ENCODE measurements around the gene ZNF684.
A peak's percentile ranks its signal among the peaks of the same experiment; 100 is the strongest.

The ZNF684 gene

GRCh38 chr1:40575336-40575735 is 43.9 kb downstream of the ZNF684 start:
- DNase-seq, result peak; percentile 14

GRCh38 chr1:40582116-40582515 is 50.7 kb downstream of the ZNF684 start:
- DNase-seq, result no peak

GRCh38 chr1:40583980-40584379 is 52.5 kb downstream of the ZNF684 start:
- no peak for DNase-seq

GRCh38 chr1:40588586-40588985 is 57.1 kb downstream of the ZNF684 start:
- no peak for DNase-seq

- DNase-seq, result peak; percentile 28
Observed at GRCh38 chr1:40592107-40592803, 60.8 kb downstream of the ZNF684 start.

GRCh38 chr1:40593449-40594186 is 62.2 kb downstream of the ZNF684 start:
- no peak for DNase-seq

GRCh38 chr1:40594187-40594531 is 62.7 kb downstream of the ZNF684 start:
- DNase-seq, result no peak

GRCh38 chr1:40595623-40596022 is 64.2 kb downstream of the ZNF684 start:
- DNase-seq, result no peak
